ENCODE results near the gene SHMT1. TPM values are rescaled to one million over a fixed set of nuclear protein-coding genes. Genes with fewer than 3 reads are reported as not detected.

SHMT1 gene
- polyA plus RNA-seq, 1 experiment, result 4.0 TPM

- Histone ChIP-seq H3K9me3 (ENCODE audit: control insufficient read depth, insufficient read depth, low read length) (no peaks in the 10 kb centered on the region), H3K27ac (ENCODE audit: low read depth, low read length) (peak overlapping the region; percentile 39), H3K27me3 (ENCODE audit: control insufficient read depth, insufficient read depth, low read length) (no peaks in the 10 kb centered on the region), H3K4me3 (ENCODE audit: low read depth, low read length) (no peak overlapping the region)
- ChIA-PET POLR2A (no interaction called here), CTCF (no interaction called here)
- no peak for DNase-seq (ENCODE audit: low read depth, low spot score)
- TF ChIP-seq CTCF (IDR thresholded peaks at IDR 0.05; ENCODE audit: low read depth, low read length), result no peak
Observed at GRCh38 chr17:18280766-18281371, 82.5 kb downstream of the SHMT1 start.

- H3K27ac ChIP-seq (ENCODE audit: low read depth, low read length), result no peak overlapping the region
- no peak for DNase-seq (ENCODE audit: low read depth, low spot score)
- CTCF ChIA-PET, result interaction anchor here (0.6 kb wide), 1 partner anchor 28 kb away, joined by 9 read pairs; no protein-coding TSS in a partner anchor
- TF ChIP-seq CTCF (IDR thresholded peaks at IDR 0.05; ENCODE audit: low read depth, low read length), result no peak
- no peaks in the 10 kb centered on the region for H3K9me3 ChIP-seq (ENCODE audit: control insufficient read depth, insufficient read depth, low read length)
- H3K4me3 ChIP-seq (ENCODE audit: low read depth, low read length), result no peak overlapping the region
- POLR2A ChIA-PET, result no interaction called here
- no peaks in the 10 kb centered on the region for H3K27me3 ChIP-seq (ENCODE audit: control insufficient read depth, insufficient read depth, low read length)
Observed at GRCh38 chr17:18280249-18280648, 83.1 kb downstream of the SHMT1 start.

GRCh38 chr17:18278867-18279266 lies 84.5 kb downstream of the SHMT1 start:
- Histone ChIP-seq H3K27ac (ENCODE audit: low read depth, low read length) (peak overlapping the region; percentile 39), H3K27me3 (ENCODE audit: control insufficient read depth, insufficient read depth, low read length) (no peaks in the 10 kb centered on the region), H3K9me3 (ENCODE audit: control insufficient read depth, insufficient read depth, low read length) (no peaks in the 10 kb centered on the region), H3K4me3 (ENCODE audit: low read depth, low read length) (no peak overlapping the region)
- CTCF ChIA-PET, result no interaction called here
- TF ChIP-seq CTCF (IDR thresholded peaks at IDR 0.05; ENCODE audit: low read depth, low read length), result no peak
- POLR2A ChIA-PET, result interaction anchor here (0.9 kb wide), 1 partner anchor 26 kb away, joined by 3 read pairs; no protein-coding TSS in a partner anchor
- peak; percentile 42 for DNase-seq (ENCODE audit: low read depth, low spot score)

Small RNA genes within 50 kb of the gene (small RNA-seq; reads per million reads assigned to genes)
- not detected for gene AL353997.5 (ENCODE audit: insufficient read length, low read depth)

Other genes starting within 250 kb of the SHMT1 start
- 57.6 and 59.9 TPM in 2 replicates for gene ALKBH5, start 179.7 kb downstream of the SHMT1 start, polyA plus RNA-seq (2011; rRNA removed)
- 27.1 and 41.9 TPM in 2 replicates for gene LLGL1, start 137.9 kb downstream of the SHMT1 start, polyA plus RNA-seq (2011; rRNA removed)
- 192 and 235 TPM in 2 replicates for gene FLII, start 104.8 kb downstream of the SHMT1 start, polyA plus RNA-seq (2011; rRNA removed)
- gene MIEF2, start 102.9 kb downstream of the SHMT1 start, polyA plus RNA-seq (2011; rRNA removed), result 5.9 and 7.1 TPM in 2 replicates
- 11.9 and 12.2 TPM in 2 replicates for gene TOP3A, start 48.6 kb downstream of the SHMT1 start, polyA plus RNA-seq (2011; rRNA removed)
- gene SMCR8, start 48.3 kb downstream of the SHMT1 start, polyA plus RNA-seq (2011; rRNA removed), result 8.5 and 9.1 TPM in 2 replicates
- not detected in 2 replicates for gene EVPLL, start 14.2 kb upstream of the SHMT1 start, polyA plus RNA-seq (2011; rRNA removed)
- not detected in 2 replicates for gene LGALS9C, start 113.2 kb upstream of the SHMT1 start, polyA plus RNA-seq (2011; rRNA removed)